ENCODE data around the gene ZMIZ1.

Gene ZMIZ1

DNA sequence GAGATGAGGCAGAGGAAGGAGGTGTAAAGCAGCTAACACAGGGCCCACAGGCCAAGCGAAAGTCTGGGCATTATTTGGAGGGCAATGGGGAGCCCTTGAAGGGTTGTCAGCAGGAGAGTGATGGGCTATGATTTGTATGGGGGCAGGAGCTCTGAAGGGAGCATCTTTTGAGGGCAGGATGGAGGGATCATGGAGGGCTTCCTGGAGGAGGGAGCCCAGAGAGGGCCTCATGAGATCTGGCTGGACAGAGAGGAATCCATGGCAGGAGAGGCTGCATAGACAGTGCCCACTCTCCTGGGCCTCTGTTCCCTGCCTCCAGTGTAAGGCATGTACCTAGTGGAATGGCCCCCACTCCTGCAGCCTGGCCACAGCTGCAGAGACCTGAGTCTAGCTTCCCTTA is 141.9 kb downstream of the ZMIZ1 start:
- H3K27me3 ChIP-seq (ENCODE audit: control insufficient read depth, insufficient read depth, low read length), result no peaks in the 10 kb centered on the region
- H3K36me3 ChIP-seq (ENCODE audit: control insufficient read depth, insufficient read depth, low read length), result peaks cover 33% of the 10 kb centered on the region
- no peak overlapping the region for H3K4me3 ChIP-seq (ENCODE audit: low read depth, low read length)
- no peak overlapping the region for H3K9ac ChIP-seq (ENCODE audit: low read depth, low read length)
- no peak overlapping the region for H3K27ac ChIP-seq (ENCODE audit: low read depth, low read length)
- H3K4me1 ChIP-seq (ENCODE audit: control insufficient read depth, insufficient read depth, low read length), result no peaks in the 10 kb centered on the region
- H3K9me3 ChIP-seq (ENCODE audit: control insufficient read depth, insufficient read depth, low read length), result no peaks in the 10 kb centered on the region

DNA sequence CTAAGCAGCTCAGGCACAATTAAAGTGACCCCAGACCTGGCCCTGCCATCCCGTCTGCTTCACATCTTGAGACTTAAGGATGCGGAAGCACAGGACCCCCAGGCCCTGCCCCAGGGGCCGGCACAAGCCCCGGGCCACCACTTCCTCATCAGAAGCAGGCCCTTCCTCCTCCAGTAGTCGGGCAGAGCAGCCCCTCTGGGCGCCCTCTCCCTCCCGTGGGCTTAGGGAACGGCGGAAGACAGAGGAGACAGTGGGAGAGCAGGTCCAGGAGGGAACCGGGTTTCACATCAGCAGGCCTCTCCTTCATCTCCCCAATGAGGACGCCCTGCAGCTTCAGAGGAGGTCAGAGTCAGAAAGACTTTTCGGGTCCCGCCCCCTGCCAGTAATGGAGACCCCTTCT is 142.8 kb downstream of the ZMIZ1 start:
- no peaks in the 10 kb centered on the region for H3K27me3 ChIP-seq (ENCODE audit: control insufficient read depth, insufficient read depth, low read length)
- H3K9me3 ChIP-seq (ENCODE audit: control insufficient read depth, insufficient read depth, low read length), result no peaks in the 10 kb centered on the region
- no peak overlapping the region for H3K4me3 ChIP-seq (ENCODE audit: low read depth, low read length)
- no peaks in the 10 kb centered on the region for H3K4me1 ChIP-seq (ENCODE audit: control insufficient read depth, insufficient read depth, low read length)
- H3K27ac ChIP-seq (ENCODE audit: low read depth, low read length), result no peak overlapping the region
- no peak overlapping the region for H3K9ac ChIP-seq (ENCODE audit: low read depth, low read length)
- peaks cover 42% of the 10 kb centered on the region for H3K36me3 ChIP-seq (ENCODE audit: control insufficient read depth, insufficient read depth, low read length)

DNA sequence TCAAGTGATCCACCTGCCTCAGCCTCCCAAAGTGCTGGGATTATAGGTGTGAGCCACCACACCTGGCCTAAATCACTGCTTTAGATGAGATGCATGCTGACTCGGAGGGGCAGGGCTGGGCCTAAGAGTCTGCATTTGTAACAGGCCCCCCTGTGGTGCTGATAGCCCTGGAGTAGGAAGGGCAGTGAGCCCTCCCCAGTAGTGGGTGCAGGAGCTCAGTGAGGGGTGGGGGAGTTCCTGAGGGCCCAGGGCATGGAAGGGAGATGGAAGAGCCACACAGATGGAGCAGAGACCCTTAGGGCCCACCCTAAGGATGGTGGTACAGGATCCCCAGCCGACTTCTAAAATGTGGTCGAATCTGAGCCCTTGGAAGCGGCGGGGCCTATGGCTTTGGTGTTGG is 146.8 kb downstream of the ZMIZ1 start:
- Histone ChIP-seq H3K4me3 (ENCODE audit: low read depth, low read length) (no peak overlapping the region), H3K27me3 (ENCODE audit: control insufficient read depth, insufficient read depth, low read length) (no peaks in the 10 kb centered on the region), H3K4me1 (ENCODE audit: control insufficient read depth, insufficient read depth, low read length) (peaks cover under 1% of the 10 kb centered on the region), H3K36me3 (ENCODE audit: control insufficient read depth, insufficient read depth, low read length) (peaks cover 37% of the 10 kb centered on the region), H3K9me3 (ENCODE audit: control insufficient read depth, insufficient read depth, low read length) (no peaks in the 10 kb centered on the region), H3K9ac (ENCODE audit: low read depth, low read length) (no peak overlapping the region), H3K27ac (ENCODE audit: low read depth, low read length) (no peak overlapping the region)

DNA sequence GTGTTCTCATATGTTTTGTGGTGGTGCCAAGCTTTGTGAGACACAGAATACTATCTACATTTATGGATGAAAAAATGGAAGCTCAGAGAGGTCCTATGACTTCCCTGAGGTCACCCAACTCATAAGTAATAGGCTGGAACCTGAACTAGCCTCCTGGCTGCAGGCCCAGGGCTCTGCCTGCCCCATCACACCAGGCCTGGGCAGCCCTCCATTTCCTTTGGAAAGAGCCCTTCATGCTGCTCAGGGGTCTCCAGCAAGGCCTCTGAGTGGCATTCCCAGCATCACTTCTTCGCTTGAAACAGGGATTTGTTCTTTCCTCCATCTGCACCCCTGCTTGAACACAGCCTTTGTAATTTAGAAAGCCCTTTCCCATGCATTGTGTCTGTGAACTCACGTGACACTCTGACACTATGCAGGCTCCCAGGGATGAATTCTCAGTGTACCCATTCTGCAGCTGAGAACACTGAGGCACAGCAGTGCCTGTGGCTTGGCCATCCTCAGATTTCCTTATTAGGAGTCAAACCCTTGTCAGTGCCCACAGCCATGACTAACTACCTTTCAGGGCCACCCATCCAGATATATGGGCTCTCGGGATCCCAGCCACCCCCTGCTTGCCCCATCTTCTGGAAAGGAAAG is 150.7 kb downstream of the ZMIZ1 start:
- Histone ChIP-seq H3K27ac (ENCODE audit: low read depth, low read length) (no peak overlapping the region), H3K4me3 (ENCODE audit: low read depth, low read length) (no peak overlapping the region), H3K36me3 (ENCODE audit: control insufficient read depth, insufficient read depth, low read length) (peaks cover 28% of the 10 kb centered on the region), H3K27me3 (ENCODE audit: control insufficient read depth, insufficient read depth, low read length) (no peaks in the 10 kb centered on the region), H3K9ac (ENCODE audit: low read depth, low read length) (no peak overlapping the region), H3K4me1 (ENCODE audit: control insufficient read depth, insufficient read depth, low read length) (peaks cover 25% of the 10 kb centered on the region), H3K9me3 (ENCODE audit: control insufficient read depth, insufficient read depth, low read length) (no peaks in the 10 kb centered on the region)

DNA sequence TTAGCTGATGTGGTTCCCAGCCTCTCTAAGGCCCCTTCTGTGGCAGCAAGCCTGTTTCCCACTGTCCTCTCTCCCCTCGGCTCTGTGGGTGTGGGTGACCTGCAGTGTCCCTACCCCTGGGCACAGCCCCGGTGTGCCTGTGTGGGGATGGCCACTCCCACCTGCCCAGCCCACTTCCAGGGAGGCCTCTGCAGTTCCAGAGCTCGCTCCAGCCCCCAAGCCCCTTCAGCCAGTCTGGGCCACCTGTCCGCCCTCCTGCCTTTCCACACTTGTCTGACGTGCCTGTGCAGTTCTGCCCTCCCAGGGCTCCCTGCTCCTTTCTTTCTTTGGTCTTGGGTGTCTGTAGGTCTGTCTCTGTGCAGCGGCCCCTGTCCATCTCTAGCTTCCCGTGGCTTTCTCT is 151.5 kb downstream of the ZMIZ1 start:
- peaks cover 28% of the 10 kb centered on the region for H3K36me3 ChIP-seq (ENCODE audit: control insufficient read depth, insufficient read depth, low read length)
- no peak overlapping the region for H3K27ac ChIP-seq (ENCODE audit: low read depth, low read length)
- peaks cover 25% of the 10 kb centered on the region for H3K4me1 ChIP-seq (ENCODE audit: control insufficient read depth, insufficient read depth, low read length)
- H3K27me3 ChIP-seq (ENCODE audit: control insufficient read depth, insufficient read depth, low read length), result no peaks in the 10 kb centered on the region
- no peak overlapping the region for H3K9ac ChIP-seq (ENCODE audit: low read depth, low read length)
- H3K4me3 ChIP-seq (ENCODE audit: low read depth, low read length), result no peak overlapping the region
- no peaks in the 10 kb centered on the region for H3K9me3 ChIP-seq (ENCODE audit: control insufficient read depth, insufficient read depth, low read length)

DNA sequence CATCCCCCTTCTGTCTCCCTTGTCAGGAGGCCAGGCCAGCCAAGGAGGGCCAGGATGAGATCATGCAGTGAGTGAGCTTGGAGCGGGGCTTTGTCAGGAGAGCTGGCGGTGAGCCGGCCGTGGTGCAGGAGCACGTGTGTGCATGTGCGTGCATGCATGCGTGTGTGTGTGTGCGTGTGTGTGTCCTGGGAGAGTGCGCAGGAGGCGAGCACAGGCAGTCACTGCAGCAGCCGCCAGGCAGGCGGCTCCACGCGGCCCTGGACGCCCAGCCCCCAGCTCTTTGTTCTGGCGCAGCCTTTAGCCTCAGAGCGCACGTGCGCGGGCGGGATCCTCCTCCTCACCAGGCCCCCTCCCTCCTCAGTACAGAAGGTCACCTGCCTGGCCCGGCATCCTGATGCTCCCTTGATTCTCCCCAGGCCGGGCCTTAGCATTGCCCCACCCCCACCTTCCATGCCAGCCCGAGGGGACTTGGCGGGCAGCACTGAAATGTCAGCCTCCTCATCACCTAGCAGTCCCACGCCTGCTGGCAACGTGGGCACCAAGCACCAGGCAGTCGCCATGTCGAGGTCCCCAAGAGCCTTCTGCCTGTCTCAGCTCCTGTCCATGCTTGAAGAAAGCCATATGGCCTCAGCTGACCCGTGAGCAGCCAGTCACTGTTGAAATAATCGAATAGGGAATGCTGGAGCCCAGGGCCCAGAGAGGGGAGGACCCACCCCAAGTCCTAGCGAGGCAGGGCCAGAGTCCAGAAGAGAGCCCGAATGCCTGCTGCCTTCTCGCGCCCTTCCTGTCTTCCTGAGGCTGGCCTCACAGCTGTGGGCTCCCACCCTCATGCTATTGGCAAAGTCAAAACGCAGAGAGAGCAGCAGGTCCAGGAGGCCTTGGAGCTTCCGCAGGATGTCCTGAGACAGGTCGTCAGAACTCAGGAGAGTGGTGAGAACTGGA is 152.6 kb downstream of the ZMIZ1 start:
- H3K9me3 ChIP-seq (ENCODE audit: control insufficient read depth, insufficient read depth, low read length), result no peaks in the 10 kb centered on the region
- H3K27me3 ChIP-seq (ENCODE audit: control insufficient read depth, insufficient read depth, low read length), result no peaks in the 10 kb centered on the region
- peaks cover 18% of the 10 kb centered on the region for H3K36me3 ChIP-seq (ENCODE audit: control insufficient read depth, insufficient read depth, low read length)
- no peak overlapping the region for H3K27ac ChIP-seq (ENCODE audit: low read depth, low read length)
- H3K9ac ChIP-seq (ENCODE audit: low read depth, low read length), result peak overlapping the region; percentile 59
- peaks cover 25% of the 10 kb centered on the region for H3K4me1 ChIP-seq (ENCODE audit: control insufficient read depth, insufficient read depth, low read length)
- H3K4me3 ChIP-seq (ENCODE audit: low read depth, low read length), result no peak overlapping the region

DNA sequence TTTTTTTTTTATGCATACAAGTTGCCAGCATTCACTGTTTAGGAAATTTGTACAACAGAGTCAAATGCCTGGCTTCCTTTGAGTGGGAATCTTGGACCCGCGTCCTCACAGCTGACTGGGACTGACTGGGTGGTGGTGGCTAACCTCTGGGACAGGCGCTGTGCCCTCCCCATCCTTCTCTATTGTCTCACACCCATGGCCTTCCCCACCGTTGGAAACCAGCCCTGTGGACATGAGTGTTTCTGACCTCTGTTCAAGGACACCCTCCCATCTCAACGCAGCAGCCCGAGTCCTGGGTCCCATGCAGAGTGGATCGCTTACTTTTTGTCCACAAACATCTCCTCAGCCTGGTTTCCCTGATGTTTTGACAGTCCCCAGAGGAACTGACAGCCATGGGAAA is 153.4 kb downstream of the ZMIZ1 start:
- Histone ChIP-seq H3K36me3 (ENCODE audit: control insufficient read depth, insufficient read depth, low read length) (peaks cover 16% of the 10 kb centered on the region), H3K9me3 (ENCODE audit: control insufficient read depth, insufficient read depth, low read length) (no peaks in the 10 kb centered on the region), H3K27ac (ENCODE audit: low read depth, low read length) (no peak overlapping the region), H3K27me3 (ENCODE audit: control insufficient read depth, insufficient read depth, low read length) (no peaks in the 10 kb centered on the region), H3K4me1 (ENCODE audit: control insufficient read depth, insufficient read depth, low read length) (peaks cover 25% of the 10 kb centered on the region), H3K4me3 (ENCODE audit: low read depth, low read length) (no peak overlapping the region), H3K9ac (ENCODE audit: low read depth, low read length) (no peak overlapping the region)

DNA sequence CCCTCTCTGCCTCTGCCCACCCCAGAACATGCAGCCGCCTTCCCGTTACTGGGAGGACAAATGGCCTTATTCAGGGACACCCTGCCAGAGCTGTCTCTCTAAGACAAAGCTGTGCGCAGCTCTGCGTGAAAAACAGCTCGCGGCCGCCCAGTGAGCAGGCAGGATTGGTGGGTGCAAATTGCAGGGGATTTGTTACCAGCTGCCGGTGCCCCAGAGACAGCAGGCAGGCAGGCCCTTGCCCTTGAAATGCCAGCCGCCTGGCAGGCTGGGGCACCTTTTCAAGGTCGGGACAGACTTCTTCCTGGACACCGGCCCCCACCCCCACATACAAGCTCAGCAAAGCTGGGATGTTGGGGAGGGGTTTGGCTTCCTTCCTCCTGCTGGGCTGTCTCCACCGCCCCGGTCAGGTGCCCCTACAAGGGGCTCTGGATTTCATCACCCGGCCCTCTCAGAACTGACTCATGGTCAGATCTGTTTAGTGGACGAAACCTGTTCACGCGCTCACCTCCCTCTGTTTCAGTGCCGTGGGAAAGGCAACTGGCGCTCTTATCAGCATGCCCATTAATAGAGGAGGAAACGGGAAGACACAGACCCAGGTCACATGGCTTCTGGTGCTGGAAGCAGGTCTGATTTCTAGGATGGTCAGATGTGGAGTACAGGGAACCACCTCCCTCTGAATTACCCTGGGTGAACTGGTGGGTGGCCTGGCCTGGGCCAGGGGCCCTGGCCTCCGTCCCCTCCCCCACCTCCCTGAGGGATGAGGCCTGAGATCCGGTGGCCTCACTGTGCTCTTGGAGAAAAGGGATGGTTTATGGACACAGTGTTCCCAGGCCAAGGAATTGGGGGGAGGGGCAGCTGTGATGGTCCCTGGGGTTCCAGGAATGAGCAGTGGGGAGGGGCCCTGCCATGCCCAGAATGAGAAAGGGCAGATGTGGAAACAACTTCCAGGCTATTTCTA is 154.6 kb downstream of the ZMIZ1 start:
- no peaks in the 10 kb centered on the region for H3K9me3 ChIP-seq (ENCODE audit: control insufficient read depth, insufficient read depth, low read length)
- H3K4me3 ChIP-seq (ENCODE audit: low read depth, low read length), result no peak overlapping the region
- no peak overlapping the region for H3K9ac ChIP-seq (ENCODE audit: low read depth, low read length)
- H3K27ac ChIP-seq (ENCODE audit: low read depth, low read length), result peak overlapping the region; percentile 50
- H3K27me3 ChIP-seq (ENCODE audit: control insufficient read depth, insufficient read depth, low read length), result no peaks in the 10 kb centered on the region
- peaks cover 25% of the 10 kb centered on the region for H3K4me1 ChIP-seq (ENCODE audit: control insufficient read depth, insufficient read depth, low read length)
- peaks cover 7% of the 10 kb centered on the region for H3K36me3 ChIP-seq (ENCODE audit: control insufficient read depth, insufficient read depth, low read length)

DNA sequence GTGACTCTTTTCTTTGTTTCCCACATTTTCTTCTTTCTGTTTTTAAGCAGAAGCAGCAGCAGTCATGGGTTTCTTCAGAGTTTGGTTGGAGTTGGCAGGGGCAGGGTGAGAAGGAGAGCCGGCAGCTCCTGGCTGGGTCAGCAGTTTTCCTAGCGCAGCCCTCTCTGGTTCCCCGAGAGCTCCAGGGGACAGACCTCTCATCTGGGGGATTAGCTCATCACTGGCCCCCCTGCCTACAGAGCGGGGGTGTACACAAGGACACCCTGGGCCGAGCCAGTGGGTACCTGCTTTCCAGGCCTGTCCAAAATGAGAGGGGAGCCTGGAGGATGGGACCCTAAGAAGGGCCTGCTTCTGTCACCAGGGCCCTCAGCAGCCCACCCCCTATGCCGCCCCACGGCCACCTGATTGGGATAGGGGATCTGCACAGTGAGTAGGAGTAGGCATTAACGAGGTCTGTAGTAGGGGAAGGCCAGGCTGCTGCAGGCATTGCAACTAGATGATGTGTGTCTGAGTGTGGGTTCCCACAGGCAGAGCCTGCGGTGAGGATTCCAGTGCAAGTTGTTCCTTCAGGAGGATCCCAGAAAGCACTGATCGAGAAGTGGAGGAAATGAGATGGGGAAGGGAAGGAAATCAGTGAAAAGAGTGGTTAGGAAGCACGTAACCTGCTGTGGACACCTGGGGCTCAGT is 155.6 kb downstream of the ZMIZ1 start:
- peaks cover 34% of the 10 kb centered on the region for H3K4me1 ChIP-seq (ENCODE audit: control insufficient read depth, insufficient read depth, low read length)
- no peak overlapping the region for H3K27ac ChIP-seq (ENCODE audit: low read depth, low read length)
- no peak overlapping the region for H3K4me3 ChIP-seq (ENCODE audit: low read depth, low read length)
- no peaks in the 10 kb centered on the region for H3K27me3 ChIP-seq (ENCODE audit: control insufficient read depth, insufficient read depth, low read length)
- peaks cover 7% of the 10 kb centered on the region for H3K36me3 ChIP-seq (ENCODE audit: control insufficient read depth, insufficient read depth, low read length)
- H3K9ac ChIP-seq (ENCODE audit: low read depth, low read length), result no peak overlapping the region
- H3K9me3 ChIP-seq (ENCODE audit: control insufficient read depth, insufficient read depth, low read length), result no peaks in the 10 kb centered on the region

DNA sequence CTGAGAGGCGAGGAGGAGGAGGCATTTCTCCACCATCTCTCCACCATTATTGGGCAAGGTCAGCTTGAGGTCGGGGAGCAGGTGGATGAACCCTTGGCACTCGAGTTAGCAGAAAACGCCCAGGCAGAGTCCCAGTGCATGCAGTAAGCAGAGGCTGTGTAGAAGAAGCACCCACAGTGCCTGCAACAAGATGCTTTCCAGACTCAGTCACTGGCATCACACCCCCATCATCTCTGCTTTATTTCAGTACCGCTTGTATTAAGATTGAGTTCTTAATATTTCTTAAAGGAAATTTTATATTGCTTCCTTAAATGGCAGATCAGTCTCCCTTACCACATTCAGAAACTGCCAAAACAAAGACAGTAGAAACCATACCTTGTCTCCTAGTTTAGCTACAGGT is 156.2 kb downstream of the ZMIZ1 start:
- no peak overlapping the region for H3K4me3 ChIP-seq (ENCODE audit: low read depth, low read length)
- H3K9ac ChIP-seq (ENCODE audit: low read depth, low read length), result no peak overlapping the region
- H3K27ac ChIP-seq (ENCODE audit: low read depth, low read length), result no peak overlapping the region
- no peaks in the 10 kb centered on the region for H3K27me3 ChIP-seq (ENCODE audit: control insufficient read depth, insufficient read depth, low read length)
- H3K4me1 ChIP-seq (ENCODE audit: control insufficient read depth, insufficient read depth, low read length), result peaks cover 40% of the 10 kb centered on the region
- no peaks in the 10 kb centered on the region for H3K9me3 ChIP-seq (ENCODE audit: control insufficient read depth, insufficient read depth, low read length)
- H3K36me3 ChIP-seq (ENCODE audit: control insufficient read depth, insufficient read depth, low read length), result peaks cover 7% of the 10 kb centered on the region

Data from HUES48 (cell line).